ENCODE data around the gene RSPH9. TPM values are rescaled to one million over a fixed set of nuclear protein-coding genes. Genes with fewer than 3 reads are reported as not detected.

The RSPH9 gene, protein sequence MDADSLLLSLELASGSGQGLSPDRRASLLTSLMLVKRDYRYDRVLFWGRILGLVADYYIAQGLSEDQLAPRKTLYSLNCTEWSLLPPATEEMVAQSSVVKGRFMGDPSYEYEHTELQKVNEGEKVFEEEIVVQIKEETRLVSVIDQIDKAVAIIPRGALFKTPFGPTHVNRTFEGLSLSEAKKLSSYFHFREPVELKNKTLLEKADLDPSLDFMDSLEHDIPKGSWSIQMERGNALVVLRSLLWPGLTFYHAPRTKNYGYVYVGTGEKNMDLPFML
- 0.22 TPM for total RNA-seq (ENCODE audit: unreplicated experiment)
- long read RNA-seq, partial matches to known transcripts, result 1 of 3 reads
- long read RNA-seq, other reads (novel, unspliced or antisense), result 1 of 3 reads

DNA sequence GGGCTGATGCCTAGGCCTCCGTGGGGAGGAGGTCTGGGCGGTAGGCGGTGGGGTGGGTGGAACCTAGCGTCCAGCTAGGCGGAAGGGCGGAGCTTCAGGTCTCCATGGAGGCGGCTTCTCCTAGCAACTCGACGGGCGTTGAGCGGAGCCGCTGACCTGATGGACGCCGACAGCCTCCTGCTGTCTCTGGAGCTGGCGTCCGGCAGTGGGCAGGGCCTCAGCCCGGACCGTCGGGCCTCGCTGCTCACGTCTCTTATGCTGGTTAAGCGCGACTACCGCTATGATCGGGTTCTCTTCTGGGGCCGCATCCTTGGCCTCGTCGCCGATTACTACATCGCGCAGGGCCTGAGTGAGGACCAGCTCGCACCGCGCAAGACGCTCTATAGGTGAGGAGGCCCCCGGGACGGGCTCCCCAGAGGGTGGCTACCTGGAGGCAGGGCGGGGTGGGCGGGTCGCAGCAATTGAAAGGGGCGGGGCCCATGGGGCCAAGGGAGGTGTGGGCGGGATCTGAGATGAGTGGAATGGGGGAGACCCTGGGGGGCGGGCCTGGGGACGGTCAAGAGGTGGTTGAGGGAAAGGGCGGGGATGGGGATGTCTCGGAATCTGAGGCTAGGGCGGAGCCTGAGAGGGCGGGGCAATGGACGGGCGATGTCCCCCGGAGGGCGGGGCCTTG is at the start of gene RSPH9:
Gene RSPH9 (plus strand): TSS at position 97 of the 673 bp plus-strand sequence. CDS start 63 bp downstream, at position 160.
- Mint-ChIP-seq H3K4me1 (ENCODE audit: low read depth, unreplicated experiment) (no peaks in the 10 kb centered on the region), H3K27me3 (ENCODE audit: unreplicated experiment) (peaks cover 3% of the 10 kb centered on the region), H3K9me3 (ENCODE audit: unreplicated experiment) (peaks cover 11% of the 10 kb centered on the region), H3K36me3 (ENCODE audit: unreplicated experiment) (no peaks in the 10 kb centered on the region), H3K4me3 (ENCODE audit: unreplicated experiment) (peak within 1 kb of the TSS; percentile 79), H3K27ac (ENCODE audit: unreplicated experiment) (peak within 1 kb of the TSS; percentile 39)
- TF ChIP-seq CTCF (IDR thresholded peaks at IDR 0.05; ENCODE audit: partially characterized antibody, unreplicated experiment), result no peak
- DNase-seq, result peak; percentile 85

DNA sequence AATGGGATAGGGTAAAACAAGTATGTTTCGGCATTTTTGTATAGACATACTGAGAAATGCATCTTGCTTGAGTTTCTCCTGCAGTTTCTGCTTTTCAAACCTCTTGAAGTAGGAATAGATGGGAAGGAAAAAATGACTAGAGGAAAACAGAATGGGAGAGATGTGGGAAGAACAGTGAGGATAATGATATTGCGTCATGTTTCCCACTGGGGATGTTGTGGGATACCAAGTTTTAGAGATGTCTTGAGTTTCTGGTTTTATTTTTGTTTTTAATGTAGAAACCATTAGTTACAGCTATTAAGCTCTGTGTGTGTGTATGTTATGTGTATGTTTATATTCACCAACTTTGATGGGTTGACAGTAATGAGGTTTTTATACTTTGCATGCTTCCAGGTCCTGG is 44.2 kb upstream of the RSPH9 start:
- H3K4me3 Mint-ChIP-seq (ENCODE audit: unreplicated experiment), result no peak overlapping the region
- TF ChIP-seq CTCF (IDR thresholded peaks at IDR 0.05; ENCODE audit: partially characterized antibody, unreplicated experiment), result no peak
- DNase-seq, result no peak
- H3K9me3 Mint-ChIP-seq (ENCODE audit: unreplicated experiment), result no peaks in the 10 kb centered on the region
- H3K4me1 Mint-ChIP-seq (ENCODE audit: low read depth, unreplicated experiment), result no peaks in the 10 kb centered on the region
- no peak overlapping the region for H3K27ac Mint-ChIP-seq (ENCODE audit: unreplicated experiment)
- H3K36me3 Mint-ChIP-seq (ENCODE audit: unreplicated experiment), result no peaks in the 10 kb centered on the region
- H3K27me3 Mint-ChIP-seq (ENCODE audit: unreplicated experiment), result no peaks in the 10 kb centered on the region

DNA sequence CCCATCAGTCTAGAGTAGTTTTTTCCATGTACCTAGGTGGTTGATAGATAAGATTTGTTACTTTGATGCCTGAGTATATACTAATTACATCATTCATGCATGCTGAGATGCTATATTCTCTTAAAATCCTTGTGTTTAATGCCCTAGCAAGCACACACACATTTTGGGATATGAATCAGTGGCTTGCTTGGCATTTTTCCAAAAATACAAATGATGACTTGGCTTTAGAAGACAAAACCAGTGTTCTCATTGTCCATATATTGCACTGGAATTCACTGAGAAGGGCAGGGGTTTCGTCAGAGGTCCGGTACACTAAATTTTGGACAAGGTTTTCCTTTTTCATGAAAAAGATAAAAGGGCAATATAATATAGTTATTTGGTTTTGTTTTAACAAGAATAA is 40.7 kb upstream of the RSPH9 start:
- Mint-ChIP-seq H3K27me3 (ENCODE audit: unreplicated experiment) (no peaks in the 10 kb centered on the region), H3K9me3 (ENCODE audit: unreplicated experiment) (peaks cover 1% of the 10 kb centered on the region), H3K4me1 (ENCODE audit: low read depth, unreplicated experiment) (no peaks in the 10 kb centered on the region), H3K36me3 (ENCODE audit: unreplicated experiment) (no peaks in the 10 kb centered on the region), H3K4me3 (ENCODE audit: unreplicated experiment) (no peak overlapping the region), H3K27ac (ENCODE audit: unreplicated experiment) (no peak overlapping the region)
- DNase-seq, result no peak
- no peak for TF ChIP-seq CTCF (IDR thresholded peaks at IDR 0.05; ENCODE audit: partially characterized antibody, unreplicated experiment)

DNA sequence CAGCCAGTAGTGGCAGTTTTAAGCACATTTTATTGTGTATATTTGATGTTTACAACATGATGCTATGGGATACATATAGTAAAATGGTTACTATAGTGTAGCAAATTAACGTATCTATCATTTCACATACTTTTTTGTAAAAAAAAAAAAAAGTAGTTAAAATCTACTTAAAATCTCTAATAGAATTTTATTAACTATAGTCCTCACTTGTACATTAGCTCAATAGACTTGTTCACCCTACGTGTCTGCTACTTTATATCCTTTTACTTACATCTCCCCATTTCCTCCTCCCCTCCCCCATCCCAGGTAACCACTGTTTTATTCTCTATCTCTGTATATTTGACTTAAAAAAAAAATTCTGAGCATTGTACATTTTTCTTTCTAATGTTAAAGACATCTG is 38.8 kb upstream of the RSPH9 start:
- Mint-ChIP-seq H3K4me1 (ENCODE audit: low read depth, unreplicated experiment) (peaks cover 2% of the 10 kb centered on the region), H3K36me3 (ENCODE audit: unreplicated experiment) (no peaks in the 10 kb centered on the region), H3K9me3 (ENCODE audit: unreplicated experiment) (peaks cover 1% of the 10 kb centered on the region), H3K27ac (ENCODE audit: unreplicated experiment) (no peak overlapping the region), H3K4me3 (ENCODE audit: unreplicated experiment) (no peak overlapping the region), H3K27me3 (ENCODE audit: unreplicated experiment) (no peaks in the 10 kb centered on the region)
- no peak for TF ChIP-seq CTCF (IDR thresholded peaks at IDR 0.05; ENCODE audit: partially characterized antibody, unreplicated experiment)
- DNase-seq, result no peak

DNA sequence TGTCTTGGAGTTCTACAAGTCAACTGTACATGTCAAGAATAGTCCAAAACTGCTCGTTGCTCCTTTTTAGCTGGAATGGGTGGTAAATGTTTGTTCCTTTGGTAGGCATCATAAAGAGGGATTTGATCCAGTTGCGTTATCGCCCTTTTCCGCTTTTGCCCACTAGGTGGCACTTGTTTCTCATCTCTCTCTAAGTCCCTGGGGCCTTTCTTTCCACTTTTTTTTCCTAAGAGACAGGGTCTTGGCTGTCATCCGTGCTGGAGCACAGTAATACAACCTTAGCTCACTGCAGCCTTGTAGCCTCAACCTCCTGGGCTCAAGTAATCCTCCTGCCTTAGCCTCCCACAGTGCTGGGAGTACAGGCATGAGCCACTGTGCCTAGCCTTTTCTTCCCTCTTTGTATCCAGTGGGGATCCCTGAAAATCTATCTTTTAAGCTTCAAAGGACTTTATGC is 36.5 kb upstream of the RSPH9 start:
- Mint-ChIP-seq H3K36me3 (ENCODE audit: unreplicated experiment) (no peaks in the 10 kb centered on the region), H3K4me1 (ENCODE audit: low read depth, unreplicated experiment) (peaks cover 4% of the 10 kb centered on the region), H3K27ac (ENCODE audit: unreplicated experiment) (no peak overlapping the region), H3K27me3 (ENCODE audit: unreplicated experiment) (no peaks in the 10 kb centered on the region), H3K9me3 (ENCODE audit: unreplicated experiment) (peaks cover 1% of the 10 kb centered on the region), H3K4me3 (ENCODE audit: unreplicated experiment) (no peak overlapping the region)
- peak; percentile 90 for TF ChIP-seq CTCF (IDR thresholded peaks at IDR 0.05; ENCODE audit: partially characterized antibody, unreplicated experiment)
- DNase-seq, result peak; percentile 77
